Measurements from ENCODE around the gene ANXA2R.
"Not testable (repeated sequence)": the region's sequence is repeated elsewhere in the genome, so short reads cannot be mapped to it uniquely, and the experiment has no call there.

ANXA2R gene

DNA sequence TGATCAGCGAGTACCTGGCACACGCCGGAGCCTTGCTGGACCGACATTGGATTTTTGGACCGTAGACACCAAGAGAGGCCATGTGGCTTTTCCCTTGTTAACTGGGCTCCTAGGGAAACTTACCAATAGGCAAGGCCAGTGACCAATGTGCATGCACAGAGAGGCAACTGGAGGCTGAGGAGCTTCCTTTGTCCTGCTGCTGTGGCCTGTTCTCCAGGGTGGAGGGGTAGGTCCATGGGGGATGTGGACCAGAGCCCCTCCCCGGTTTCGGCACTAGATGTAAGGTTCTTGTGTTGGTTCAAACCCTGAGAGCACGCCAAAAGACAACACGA is 34.8 kb upstream of the ANXA2R start:
- no peak for DNase-seq (ENCODE audit: low read depth)
- TF ChIP-seq, protein P1, sequence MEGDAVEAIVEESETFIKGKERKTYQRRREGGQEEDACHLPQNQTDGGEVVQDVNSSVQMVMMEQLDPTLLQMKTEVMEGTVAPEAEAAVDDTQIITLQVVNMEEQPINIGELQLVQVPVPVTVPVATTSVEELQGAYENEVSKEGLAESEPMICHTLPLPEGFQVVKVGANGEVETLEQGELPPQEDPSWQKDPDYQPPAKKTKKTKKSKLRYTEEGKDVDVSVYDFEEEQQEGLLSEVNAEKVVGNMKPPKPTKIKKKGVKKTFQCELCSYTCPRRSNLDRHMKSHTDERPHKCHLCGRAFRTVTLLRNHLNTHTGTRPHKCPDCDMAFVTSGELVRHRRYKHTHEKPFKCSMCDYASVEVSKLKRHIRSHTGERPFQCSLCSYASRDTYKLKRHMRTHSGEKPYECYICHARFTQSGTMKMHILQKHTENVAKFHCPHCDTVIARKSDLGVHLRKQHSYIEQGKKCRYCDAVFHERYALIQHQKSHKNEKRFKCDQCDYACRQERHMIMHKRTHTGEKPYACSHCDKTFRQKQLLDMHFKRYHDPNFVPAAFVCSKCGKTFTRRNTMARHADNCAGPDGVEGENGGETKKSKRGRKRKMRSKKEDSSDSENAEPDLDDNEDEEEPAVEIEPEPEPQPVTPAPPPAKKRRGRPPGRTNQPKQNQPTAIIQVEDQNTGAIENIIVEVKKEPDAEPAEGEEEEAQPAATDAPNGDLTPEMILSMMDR (conservative IDR thresholded peaks at IDR 0.05; ENCODE audit: low read depth, low read length), result no peak
- H3K4me3 ChIP-seq (ENCODE audit: low read depth, low read length), result no peak overlapping the region

DNA sequence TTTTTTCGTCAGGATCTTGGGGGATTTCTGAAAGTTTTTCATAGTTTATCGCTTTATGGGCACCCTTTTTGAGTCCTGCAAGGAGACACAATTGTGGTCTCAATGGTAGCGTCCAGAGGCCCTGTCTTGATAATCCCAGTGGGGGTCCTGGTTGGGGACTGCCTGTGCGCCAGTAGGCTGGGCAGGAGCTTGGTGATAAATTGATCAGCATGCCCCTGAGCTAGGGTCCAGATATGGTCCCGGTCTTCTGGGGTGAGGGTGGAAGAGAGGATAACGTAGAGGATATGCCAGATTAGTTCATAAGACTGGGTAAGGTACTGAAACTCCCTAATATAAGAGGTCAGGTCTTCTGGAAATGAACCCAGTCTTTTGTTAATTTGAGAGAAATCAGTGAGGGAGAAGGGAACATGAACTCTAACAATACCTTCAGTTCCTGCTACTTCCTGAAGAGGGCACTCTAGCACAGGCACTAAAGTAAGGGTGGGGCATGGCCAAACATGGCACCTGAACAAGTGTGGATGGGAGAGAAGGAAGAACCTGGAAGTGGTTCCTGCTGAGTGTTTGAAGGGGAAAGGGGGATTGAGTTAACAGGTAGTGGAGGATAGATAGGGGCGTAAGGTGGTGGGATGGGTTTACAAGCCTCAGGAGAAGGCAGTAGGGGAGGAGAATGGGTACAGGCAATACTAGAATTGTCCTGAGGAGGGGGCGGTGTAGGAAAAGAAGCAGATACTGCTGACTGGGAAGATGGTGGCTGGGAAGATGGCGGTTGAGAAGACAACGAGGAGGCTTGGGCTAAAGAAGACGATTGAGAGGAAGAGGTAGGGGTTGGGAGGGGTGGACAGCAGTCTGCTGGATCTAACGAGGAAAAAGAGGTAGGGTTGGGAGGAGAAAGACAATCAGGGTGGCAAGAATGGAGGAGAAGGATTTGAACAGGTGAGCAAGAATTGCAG is 33.8 kb upstream of the ANXA2R start:
- DNase-seq (ENCODE audit: low read depth), result peak; percentile 66
- TF ChIP-seq, protein P1 (conservative IDR thresholded peaks at IDR 0.05; ENCODE audit: low read depth, low read length), result peak; percentile 74
- H3K4me3 ChIP-seq (ENCODE audit: low read depth, low read length), result no peak overlapping the region

- H3K4me3 ChIP-seq (ENCODE audit: low read depth, low read length), result peak overlapping the region; percentile 82
- not testable (repeated sequence) for DNase-seq (ENCODE audit: low read depth)
Observed at GRCh38 chr5:43069401-43069720, 29.2 kb upstream of the ANXA2R start.

DNA sequence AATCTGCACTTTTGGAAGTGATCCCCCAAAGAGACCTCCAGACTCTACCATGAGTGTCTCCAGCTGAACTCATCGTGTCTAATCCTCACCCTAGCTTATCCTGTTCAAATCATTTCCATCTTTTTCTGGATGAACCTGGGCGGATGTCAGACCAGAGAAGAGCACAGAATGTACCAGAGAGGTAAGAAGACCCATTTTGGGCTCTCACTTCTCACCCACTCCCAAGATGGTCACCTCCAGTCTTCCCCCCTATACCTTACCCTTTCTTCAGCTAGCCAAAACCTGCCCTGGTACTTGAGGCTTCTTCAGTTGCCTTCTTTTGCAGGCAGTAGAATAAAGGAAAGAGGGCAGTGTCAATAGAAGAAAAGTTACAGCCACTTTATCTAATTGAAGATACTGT is 27.9 kb upstream of the ANXA2R start:
- TF ChIP-seq, protein P1 (conservative IDR thresholded peaks at IDR 0.05; ENCODE audit: low read depth, low read length), result no peak
- DNase-seq (ENCODE audit: low read depth), result no peak

GRCh38 chr5:43066799-43067741 is 27.0 kb upstream of the ANXA2R start:
- TF ChIP-seq, protein P1 (conservative IDR thresholded peaks at IDR 0.05; ENCODE audit: low read depth, low read length), result no peak
- H3K4me3 ChIP-seq (ENCODE audit: low read depth, low read length), result peak overlapping the region; percentile 82
- peak; percentile 94 for DNase-seq (ENCODE audit: low read depth)

More for the DNA sequence above, 27.9 kb upstream of the ANXA2R start:
- H3K4me3 ChIP-seq (ENCODE audit: low read depth, low read length), result peak overlapping the region; percentile 82

DNA sequence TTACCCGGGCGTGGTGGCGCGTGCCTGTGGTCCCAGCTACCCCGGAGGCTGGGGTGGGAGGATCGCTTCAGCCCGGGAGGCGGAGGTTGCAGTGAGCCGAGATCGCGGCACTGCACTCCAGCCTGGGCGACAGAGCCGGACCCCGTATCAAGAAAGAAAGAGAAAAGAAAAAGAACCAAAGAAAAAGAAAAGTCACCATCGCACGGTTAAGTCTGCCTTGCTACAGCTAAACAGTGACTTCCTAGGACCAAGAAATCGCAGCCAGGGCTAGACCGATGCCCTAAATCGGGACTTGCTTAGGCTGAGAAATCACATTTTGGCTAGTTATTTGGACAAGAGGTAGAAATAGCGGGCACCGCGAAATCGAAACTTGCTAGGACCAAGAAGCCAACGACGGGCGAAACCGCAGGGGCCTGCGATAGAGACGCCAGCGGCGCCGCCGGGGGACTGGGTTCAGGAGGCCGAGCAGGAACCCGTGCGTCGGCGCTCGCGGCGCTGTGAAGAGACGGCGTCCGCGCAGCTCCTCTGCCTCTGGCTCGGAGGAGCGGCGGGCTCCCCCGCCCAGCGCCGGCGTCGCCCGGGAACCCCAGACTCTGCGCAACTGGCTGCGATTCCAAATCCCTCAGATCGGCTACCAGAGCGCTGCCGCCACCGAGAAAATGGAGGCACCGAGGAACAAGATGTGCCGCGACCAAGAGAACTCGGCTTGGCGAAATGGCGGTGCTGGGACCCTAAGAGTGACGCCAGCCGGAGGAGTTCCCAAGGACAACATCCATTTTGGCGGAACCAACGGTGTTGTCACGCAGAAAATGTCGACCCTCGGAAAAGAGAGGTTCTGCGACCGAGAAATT is 26.1 kb upstream of the ANXA2R start:
- H3K4me3 ChIP-seq (ENCODE audit: low read depth, low read length), result peak overlapping the region; percentile 82
- TF ChIP-seq, protein P1 (conservative IDR thresholded peaks at IDR 0.05; ENCODE audit: low read depth, low read length), result no peak
- peak; percentile 79 for DNase-seq (ENCODE audit: low read depth)

Measured in choroid plexus epithelial cell (primary cell).